Stromal cell of bone marrow (primary cell): Measurements from ENCODE around the gene FYCO1.

Source experiments
- DNase-seq: peaks from one replicate; pipeline ENCODE4 v3.0.0-alpha.2; 2012; ENCODE audit warnings: low read depth

FYCO1 gene

DNA sequence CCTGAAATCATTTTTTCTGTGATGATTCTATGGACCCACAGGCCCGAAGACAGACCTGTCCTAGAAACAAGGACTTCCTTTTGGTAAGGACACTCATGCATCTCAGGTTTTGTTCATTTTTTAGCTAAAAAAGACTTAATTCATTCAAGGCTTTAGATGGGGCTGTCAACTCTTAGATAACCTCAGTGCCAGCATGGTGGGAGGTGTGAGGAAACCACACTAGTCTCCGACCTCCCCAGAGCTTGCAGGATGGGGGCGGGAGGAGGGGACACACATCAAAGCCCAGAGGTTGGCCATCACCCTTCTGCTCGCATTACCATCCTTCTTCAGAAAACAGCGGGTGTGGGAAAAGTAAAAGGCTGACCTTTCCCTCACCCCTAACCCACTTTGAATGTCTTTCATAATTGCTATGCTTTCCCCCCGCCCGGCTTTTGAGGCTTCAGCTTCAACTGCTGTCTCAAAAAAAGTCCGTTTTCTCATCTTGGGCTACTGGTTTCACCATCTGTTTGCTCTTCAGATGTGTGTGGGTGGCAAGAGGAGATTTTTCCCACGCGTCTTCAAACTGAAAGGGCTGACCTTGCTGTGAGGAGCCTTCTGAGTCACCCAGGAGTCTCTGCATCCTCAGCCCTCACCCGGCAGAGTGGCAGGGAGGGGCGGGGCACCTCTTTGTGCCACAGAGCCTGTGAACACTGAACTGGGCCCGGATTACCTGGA is 79.9 kb downstream of the FYCO1 start:
- peak; percentile 50 for DNase-seq

DNA sequence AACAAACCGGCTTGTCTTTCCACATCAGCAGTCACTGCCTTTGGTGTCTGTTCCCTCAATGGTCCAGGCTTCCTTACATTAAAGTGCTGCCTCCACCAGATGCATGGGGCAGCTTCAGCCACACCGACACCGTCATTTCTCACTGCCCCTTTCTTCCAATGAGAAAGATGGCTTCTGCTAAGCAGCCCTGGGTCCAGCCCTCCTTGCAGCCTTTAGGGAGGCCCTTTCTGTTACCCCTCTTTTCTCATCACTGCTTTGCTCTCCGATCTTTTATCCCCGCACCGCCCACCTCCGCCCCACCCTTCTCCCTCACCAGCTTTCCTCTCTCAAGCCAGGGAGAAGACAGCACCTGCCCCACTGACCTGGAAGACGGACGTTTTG is 80.6 kb downstream of the FYCO1 start:
- no peak for DNase-seq

DNA sequence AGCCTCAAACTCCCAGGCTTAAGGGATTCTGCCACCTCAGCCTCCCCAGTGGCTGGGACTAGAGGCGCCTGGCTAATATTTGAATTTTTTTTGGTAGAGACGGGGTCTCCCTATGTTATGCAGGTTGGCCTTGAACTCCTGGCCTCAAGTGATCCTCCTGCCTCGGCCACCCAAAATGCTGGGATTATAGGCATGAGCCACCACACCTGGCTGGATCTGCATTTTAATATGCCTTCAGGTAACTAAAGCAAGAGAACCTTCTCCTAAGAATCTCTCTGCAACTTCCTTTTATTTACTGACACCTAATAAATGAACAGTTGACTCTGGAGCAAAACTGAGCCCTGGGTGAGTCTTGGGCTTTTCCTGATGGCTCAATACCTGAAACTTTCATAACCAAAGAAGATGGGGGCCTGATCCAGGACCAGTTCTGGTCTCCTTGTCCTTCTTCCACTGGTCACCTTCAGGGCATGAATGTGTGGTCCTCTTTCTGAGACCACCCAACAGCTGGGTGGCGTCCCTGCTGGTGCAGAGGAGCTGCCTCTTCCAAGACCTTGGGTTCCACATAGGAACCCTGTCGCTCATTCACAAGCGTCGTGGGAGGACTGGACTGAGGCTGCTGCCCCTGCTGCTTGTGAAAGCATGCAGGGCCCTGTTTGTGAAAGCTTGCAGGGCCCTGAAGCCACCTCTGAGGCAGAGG is 81.1 kb downstream of the FYCO1 start:
- no peak for DNase-seq

DNA sequence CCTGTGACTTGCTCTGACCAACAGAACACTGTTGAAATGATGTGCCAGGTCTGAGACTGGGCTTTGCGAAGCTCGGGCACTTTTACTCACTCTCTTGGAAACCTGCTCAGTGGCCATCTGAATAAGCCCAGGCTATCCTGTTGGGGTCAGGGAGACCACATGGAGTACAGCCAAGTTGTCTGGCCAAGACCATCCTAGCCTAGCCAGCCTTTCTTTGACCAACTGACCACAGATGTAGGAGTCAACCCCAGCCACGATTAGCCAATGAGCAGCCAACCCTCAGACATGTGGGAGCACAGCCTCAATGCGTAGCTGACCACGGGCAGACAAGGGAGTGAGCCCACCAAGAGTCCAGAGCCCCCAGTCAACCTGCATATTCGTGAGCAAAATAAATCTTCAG is 83.2 kb downstream of the FYCO1 start:
- no peak for DNase-seq

DNA sequence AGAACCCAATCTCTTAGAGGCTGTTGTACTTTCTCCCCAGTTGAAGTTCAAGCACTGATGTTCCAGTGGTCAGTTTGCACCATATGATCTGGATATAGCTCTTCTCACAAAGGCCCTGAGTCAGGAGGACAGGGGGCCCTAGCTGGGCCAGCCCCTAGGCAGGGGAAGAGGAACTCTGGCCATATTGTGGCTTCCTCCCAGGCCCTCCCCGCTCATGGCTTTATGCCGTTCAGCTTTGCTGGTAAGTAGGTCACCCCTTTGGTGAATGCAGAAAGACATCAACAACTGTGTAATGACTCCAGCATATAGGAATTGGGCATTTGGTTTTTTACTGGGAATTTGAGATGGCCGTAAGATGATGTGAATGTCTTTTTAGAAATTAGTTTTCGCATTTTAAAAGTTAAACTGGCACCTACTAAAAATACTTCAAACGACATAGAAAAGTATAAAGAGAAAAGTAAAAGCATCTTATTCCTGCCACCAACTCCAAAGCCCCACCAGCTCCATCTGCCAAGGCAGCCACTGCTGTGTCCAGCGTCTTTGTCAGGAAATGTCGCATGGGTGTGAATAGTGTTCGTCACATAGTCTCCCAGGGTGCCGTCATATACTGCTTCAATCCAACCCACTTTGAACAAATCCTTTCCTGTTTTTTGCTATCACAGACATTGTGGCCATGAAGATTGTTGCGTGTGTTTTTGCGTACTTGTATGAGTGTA is 84.0 kb downstream of the FYCO1 start:
- DNase-seq, result no peak

DNA sequence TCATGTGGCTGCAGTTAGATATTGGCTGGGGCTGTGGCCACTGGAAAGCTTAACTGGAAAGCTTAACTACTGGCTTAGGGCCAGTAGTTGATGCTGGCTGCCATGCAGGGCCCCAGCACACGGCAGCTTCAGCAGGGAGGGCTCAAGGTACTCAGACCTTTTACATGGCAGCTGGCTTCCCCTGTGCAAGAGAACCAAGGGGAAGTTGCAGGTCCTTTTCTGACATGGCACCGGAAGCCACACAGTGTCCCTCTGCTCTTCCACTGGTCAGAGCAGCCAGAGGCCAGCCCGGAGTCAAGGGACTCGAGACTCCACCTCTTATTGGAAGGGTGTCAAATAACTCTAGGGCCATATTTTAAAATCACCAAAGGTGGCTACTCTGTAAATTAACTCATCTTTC is 84.7 kb downstream of the FYCO1 start:
- DNase-seq, result no peak

DNA sequence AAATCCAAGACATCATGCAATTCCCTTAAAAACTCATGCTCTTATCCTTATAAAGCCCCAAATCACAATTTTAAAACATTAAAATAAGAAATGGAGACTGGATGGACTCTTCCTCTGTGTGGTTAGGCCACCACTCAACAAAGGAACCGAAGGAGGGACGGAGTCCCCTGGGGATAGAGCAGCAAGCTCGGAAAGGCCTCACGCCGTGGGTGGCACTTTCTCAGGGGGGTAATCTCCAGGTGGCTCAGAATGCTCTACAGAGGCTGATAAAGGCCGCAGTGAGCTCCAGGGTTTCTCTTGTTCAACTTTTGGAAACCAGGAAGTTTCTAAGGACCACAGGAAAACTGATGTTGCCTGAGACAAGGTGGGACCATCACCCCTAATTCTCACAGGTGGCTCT is 86.1 kb downstream of the FYCO1 start:
- DNase-seq, result no peak

DNA sequence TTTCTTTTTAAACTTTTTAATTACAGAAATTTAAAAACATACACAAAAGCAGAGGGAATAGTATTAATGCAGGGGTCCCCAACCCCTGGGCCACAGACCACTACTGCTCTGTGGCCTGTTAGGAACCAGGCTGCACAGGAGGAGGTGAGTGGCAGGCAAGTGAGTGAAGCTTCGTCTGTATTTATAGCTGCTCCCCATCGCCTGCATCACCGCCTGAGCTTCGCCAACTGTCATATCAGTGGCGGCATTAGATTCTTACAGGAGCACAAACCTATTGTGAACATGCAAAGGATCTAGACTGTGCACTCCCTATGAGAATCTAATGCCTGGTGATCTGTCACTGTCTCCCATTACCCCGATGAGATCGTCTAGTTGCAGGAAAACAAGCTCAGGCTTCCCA is 86.9 kb downstream of the FYCO1 start:
- no peak for DNase-seq

DNA sequence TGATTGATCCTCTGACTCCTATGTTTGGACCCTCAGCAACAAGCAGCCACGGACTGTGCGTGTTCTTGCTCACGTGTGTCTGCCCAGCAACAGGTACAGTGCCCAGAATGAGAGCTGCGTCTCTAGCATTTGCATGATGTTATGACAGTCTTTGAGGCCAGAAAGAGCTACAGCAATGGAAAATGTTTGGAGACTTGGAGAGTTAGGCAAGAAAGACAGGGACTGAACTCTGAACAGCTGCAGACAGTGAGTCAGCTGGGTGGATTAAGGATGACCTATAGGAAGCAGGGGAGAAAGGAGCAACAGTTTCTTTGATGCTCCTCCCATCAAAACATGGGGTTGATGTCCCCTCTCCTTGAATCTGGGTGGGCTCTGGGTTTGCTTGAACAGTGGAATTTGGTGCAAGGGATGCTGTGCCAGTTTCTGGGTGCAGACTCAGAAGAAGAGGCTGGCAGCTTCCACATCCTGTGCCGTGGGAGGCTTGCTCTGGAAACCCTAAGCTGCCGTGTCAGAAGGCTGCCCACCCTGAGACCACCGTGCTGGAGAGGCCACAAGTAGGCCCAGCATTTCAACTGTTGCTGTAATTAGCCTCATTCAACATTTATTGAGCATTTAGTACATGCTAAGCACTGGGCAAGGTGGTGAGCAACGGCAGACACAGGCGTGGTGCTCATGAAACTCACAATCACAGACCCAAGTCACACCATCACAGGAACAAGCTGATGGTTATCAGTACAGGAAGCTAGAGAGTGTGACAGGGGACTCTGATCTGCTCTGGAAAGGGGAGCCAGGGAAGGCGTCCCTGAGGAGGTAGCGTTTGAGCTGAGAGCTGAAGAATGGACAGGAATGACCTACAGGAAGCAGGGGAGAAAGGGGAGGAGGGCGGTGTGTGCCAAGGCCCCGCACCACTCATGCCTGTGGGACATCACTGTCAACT is 87.6 kb downstream of the FYCO1 start:
- peak; percentile 57 for DNase-seq

DNA sequence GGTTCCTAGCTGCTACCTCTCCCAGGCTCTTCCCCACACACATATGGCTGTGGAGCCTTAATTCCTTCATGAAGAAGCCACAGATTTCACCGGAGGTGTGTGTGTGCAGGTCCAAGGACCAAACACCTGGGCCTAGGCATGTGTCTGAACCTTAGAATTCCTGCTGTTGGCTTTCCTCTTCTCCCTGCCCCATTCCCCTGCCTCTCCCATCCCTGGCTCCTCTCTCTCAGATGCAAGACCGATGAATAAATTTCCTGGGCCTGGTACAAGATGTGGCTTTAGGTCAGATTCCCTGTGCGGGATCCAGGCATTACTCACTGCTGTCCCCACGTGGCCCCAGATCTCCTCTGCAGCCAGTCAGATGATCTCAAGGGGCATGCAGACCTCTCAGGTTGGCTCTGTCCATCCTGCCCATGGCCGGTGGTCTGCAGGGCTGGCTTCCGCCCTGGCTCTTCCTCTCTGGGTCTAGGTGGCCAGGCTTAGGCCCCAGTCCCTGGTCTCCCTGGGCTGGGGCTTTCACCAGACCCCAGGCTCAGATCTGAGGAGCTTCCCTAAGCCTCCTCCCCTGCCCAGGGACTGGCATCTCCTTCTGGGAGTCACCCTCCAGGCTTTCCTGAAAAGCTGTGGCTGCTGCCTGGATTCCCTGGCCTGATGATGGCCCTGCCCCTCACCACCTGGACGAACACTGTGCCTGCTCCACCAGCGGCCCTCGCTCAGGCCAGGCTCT is 88.8 kb downstream of the FYCO1 start:
- DNase-seq, result peak; percentile 57

DNA sequence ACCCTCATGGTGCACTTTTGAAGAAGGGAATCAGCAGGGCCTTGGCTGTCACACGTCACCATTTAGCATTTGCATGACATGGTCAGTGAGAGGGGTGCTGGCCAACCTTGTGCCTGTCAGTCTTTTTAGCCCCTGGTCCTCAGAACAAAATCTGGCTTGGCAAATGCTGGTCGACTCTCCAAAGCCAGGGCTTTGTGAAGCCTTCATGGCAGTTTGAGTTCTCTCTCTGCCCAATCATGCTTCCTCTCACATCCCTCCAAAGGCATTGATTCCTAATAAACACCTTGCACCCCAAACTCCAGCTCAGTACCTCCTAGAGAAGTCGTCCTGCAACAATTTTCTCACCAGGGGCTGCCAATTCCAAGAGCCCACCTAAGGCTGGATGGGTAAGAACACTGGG is 89.9 kb downstream of the FYCO1 start:
- no peak for DNase-seq

DNA sequence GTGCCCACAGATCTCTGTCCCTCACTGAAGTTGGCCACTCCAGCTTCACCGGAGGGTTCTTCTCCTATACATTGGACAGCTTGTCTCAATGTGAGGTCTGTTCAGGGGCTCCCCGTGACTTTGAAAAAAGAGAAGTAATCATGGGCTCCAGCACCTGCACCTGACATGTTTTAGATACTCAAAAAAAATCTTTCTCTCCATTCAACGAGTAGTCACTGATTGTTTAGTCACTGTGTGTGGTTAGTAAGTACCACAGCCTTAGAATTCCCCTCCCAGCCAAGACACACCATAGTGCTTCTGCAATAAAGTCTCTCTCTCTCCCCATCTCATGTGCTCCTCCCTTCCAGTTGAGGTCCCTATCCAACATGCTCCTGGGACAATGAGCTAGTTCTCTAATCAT is 90.7 kb downstream of the FYCO1 start:
- no peak for DNase-seq

DNA sequence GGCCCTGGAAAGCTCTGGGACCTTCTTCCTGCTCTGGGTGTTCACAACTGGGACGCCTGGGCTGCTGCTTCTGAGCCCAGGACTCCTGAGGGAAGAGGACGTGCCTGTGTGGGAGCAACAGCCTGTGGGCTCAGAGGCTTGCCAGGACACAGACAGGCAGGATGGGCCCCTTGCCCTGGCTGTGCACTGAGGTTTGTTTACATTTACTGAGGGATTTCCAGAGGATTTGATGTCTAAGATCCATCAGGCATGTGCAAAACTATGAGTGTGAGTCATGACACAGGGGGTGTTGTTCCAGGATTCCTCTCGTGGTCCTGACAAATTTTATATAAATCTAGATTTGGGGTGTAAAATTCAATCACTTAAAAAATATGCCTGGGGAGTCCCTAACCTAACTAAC is 98.7 kb downstream of the FYCO1 start:
- DNase-seq, result no peak

DNA sequence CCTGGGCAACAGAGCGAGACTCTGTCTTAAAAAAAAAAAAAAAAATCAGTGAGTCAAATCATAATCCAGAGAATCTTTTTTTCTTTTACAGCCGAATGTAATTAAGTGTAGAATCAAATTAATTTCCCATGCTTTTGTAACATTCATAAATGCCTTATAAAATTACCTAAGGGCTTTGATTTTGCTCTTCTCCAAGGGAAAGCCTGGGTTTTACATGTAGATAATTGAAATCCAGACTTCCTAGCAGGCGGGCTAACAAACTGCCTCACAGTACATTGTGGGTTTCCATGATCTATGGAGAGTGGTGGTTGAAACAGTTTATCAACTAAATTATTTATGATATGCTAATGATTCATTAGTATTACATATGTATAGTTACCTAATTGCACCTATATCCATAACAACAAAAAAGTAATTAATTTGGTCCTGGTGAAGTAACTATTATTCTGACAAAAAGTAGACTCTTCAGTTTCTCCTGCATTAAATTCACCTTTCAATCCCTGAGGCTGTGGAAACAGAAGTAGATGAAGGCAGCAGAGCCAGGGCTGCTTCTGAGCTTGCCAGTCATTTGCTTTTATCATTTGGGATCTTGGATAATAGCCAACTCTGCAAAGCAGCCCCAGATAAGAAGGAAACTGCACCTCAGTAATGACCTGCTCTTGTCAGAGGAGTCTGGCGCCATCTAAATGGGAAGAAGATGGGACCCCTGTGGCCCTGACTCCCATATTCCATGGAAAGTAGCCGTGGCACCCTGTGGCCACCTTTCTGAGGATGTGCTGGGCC is 99.7 kb downstream of the FYCO1 start:
- no peak for DNase-seq

DNA sequence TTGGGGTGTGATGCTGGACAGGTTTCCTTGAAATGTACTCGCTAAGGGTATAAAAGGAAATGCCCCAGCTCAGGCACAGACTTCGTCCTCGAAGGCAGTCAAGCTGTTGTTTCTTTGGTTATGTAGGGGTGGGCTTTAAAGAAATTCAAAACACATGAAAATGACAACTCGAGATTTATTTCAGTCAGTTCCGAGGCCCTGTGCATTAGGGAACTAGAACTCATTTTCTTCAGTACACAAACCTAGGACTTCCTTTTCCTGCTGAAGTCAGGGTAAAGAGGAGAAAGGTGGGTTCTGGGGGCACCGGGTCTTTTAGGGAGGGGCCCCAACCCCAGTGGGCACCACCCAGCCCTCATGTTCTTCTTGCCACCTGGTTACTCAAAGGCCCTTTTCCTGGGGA is 101.6 kb downstream of the FYCO1 start:
- DNase-seq, result no peak

DNA sequence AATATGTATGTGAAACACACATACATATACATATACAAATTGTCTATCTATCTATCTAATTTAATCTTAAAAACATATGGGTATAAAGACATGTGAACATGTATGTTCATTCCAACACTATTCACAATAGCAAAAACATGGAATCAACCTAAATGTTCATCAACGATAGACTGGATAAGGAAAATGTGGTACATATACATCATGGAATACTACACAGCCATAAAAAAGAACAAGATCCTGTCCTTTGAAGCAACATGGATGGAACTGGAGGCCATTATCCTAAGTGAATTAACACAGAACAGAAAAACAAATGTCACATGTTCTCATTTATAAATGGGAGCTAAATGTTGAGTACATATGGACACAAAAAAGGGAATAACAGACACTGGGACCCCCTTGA is 103.5 kb downstream of the FYCO1 start:
- DNase-seq, result no peak

DNA sequence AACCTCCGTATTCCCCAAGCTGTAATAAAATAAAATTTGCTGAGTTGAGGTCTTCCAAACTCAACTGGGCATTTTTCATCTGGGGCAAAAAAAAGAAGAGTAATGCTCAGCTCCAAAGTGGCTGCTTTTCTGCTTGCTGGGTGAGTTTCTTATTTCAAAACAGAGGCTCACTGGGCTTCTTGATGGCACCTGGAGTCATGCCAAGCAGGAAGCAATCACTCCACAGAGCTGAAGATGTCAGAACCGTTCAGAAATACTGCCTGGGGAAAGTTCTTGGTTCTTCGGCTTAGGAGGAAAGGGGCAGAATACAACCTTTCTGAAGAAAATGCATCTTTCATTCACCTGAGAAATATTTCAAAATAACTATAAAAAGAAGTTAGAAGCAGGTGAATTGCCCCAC is 105.2 kb downstream of the FYCO1 start:
- DNase-seq, result no peak

DNA sequence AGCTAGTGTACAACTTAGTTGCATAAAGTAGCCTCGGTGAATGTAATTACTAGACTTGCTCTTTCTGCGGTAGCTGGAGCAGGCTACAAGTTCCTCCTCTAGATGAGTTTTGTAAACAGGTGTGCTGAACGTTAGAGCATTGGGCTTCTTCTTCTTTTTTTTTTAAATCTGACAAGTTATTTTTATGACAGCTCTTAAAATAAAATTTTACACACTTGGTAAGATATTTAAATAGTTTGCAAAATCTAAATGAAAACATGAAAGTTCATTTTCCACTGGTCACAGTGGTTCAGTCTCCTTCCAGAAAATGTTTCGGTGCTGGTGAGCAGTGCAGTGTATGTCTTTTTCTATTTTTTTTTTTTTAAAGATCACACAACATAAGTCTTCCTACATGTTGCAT is 106.3 kb downstream of the FYCO1 start:
- no peak for DNase-seq

DNA sequence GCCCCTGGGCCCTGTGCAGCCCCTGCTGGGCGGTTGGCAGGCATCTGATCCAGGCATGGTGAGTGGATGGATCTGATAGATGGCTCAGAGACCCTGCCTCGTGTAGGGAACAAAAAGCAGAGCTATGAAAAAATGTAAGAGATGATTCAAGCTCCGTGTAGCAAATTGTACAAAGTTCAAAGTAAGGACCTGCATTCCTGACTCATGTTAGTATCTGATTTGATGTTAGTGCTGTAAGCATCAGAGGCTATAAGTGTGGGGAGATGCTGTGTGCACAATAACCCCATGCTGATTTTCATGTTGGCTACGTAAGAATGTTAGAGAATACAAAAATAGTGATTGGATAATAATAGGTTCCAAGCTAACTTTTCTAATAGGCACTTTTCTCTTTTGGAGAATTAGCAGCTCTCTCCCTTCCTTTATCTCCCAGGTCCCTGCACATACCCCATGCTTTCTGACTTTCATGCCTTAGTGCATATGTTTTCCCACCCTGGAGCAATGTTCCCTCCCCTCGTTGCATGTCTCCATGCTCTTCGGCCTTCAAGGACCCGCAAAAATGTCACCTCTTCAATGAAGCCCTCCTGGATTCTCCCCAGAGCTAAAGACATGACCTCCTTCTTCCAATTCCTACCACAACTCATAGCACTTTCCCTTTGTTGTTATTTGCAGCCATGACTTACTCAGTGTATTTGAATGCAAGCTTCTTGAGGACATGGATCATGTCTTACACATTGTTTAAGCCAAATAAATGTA is 107.7 kb downstream of the FYCO1 start:
- DNase-seq, result no peak

DNA sequence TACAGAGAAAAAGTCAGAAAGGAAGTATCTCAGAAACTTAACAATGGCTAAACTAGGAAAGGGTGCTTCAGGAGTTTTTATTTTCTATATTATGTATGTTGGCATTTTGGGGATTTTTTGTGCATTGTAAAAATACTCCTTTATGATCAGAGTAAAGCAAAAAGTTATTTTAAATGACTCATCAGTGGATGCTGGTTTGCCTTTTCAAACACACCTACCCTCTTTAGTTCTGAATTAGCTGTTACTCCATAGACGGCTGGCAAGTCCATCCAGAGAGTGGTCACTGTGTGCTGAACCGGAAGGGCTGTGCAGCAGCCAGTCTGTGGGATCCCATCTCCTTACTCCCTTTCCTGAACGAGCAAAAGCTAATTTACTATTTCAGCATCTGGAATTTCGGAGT is 108.3 kb downstream of the FYCO1 start:
- DNase-seq, result no peak
